HG03469 (cell line): ENCODE measurements around the gene PRDM15.

ENCODE experiments used
- ATAC-seq: cut with Tn5 transposase; IDR thresholded peaks from one replicate; pipeline ENCODE4 v1.9.1; 2021; ENCODE audit warnings: mild to moderate bottlenecking, moderate library complexity, moderate number of reproducible peaks; ENCODE audit not compliant: unreplicated experiment

PRDM15 gene

DNA sequence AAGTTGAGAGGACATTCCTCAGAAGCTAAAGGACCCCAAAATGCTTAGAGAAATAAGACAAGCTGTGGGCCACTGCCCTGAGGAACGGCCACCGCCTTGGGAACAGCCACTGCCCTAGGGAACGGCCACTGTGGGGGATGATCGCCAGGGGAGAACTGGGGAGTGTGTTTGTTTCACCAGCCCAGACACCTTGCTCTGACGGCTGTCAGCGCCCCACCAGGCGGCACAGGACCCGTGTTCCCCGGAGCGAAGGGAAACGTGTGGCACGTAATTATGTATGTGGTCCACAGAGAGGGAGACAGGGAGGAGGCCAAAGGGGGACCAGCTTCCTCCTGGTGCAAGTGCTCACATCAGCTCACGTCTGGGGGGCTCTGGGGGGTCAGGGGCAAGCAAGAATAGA lies 66.5 kb downstream of the PRDM15 start:
- ATAC-seq = no peak

GRCh38 chr21:41810597-41810932 lies 68.6 kb downstream of the PRDM15 start:
- no peak for ATAC-seq

DNA sequence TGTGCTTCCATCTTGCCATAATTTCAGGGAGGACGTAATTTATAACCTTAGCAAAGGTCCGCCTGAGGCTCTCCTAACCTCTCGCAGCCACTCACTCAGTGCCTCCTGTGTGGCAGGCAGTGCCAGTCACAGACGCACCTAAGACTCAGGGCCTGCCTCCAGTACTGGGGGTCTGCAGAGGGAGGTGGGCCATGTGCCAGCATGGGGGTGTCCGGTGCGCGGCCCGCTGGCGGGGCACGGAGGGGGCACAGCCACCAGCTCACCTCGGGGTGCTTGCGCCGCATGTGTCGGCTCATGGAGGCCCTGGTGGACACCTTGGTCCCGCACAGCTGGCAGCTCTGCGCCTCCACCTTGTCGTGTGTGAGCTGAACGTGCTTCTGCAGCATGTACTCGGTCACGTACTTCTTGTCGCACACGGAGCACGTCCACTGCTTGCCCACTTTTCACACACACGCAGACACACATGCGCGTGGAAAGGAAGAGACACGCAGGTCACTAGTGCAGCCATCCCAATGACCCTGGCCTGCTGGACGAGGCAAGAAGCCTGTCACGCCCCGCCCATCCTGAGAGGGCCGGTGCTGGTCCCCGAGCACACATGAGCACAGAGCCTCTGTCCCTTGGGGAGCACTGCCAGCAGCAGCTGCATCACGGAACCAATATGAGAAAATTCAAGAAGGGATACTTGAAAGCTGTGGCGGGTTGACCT lies 69.1 kb downstream of the PRDM15 start:
- ATAC-seq = no peak

- ATAC-seq = no peak
Measured at GRCh38 chr21:41808846-41809245, 70.3 kb downstream of the PRDM15 start.

- no peak for ATAC-seq
Measured at GRCh38 chr21:41808094-41808493, 71.0 kb downstream of the PRDM15 start.

DNA sequence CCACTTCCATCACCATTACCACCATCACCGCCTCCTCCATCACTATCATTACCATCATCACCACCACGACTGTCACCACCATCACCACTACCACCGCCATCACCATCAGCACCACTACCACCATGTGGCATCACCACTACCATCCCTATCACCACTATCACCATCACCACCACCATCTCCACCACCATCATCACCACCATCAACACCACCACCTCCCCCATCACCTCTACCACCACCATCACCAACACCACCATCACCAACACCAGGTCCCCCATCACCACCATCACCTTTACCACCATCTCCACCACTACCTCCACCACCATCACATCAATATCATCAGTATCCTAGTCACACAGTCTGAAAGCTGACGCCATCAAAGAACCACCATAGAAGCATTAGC lies 72.4 kb downstream of the PRDM15 start:
- ATAC-seq = no peak

DNA sequence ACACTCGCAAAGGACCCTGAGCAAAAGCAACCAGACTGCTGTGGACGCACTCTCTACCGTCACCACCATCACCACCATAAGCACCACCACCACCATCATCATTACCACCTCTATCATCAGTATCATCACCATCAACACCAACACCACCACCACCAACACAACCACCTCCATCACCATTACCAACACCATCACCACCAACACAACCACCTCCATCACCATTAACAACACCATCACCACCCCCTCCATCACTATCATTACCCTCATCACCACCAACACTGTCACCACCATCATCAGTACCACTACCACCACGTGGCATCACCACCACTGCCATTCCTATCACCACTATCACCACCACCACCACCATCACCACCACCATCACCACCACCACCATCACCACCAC lies 73.5 kb downstream of the PRDM15 start:
- no peak for ATAC-seq

GRCh38 chr21:41805038-41805437 lies 74.1 kb downstream of the PRDM15 start:
- ATAC-seq = no peak

GRCh38 chr21:41804381-41804780 lies 74.8 kb downstream of the PRDM15 start:
- ATAC-seq = no peak

DNA sequence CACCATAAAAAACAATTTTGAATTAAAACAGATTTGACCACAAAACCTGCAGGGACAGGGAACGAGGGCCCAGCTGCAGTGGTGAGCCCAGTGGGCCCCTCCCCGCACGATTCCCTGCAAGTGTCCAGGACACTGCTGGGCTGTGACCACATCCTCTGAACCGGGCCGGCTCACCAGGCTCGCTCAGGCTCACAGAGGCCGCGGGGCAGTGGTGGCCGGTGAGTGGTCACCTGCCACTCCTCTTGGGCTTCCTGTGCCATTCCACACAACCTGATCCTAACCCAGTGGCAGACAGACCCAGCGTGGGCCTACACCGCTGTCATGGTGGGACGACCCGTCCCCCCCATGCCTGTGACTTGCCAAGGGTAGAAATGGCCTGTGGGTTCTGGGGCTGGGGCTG lies 75.8 kb downstream of the PRDM15 start:
- ATAC-seq = no peak

DNA sequence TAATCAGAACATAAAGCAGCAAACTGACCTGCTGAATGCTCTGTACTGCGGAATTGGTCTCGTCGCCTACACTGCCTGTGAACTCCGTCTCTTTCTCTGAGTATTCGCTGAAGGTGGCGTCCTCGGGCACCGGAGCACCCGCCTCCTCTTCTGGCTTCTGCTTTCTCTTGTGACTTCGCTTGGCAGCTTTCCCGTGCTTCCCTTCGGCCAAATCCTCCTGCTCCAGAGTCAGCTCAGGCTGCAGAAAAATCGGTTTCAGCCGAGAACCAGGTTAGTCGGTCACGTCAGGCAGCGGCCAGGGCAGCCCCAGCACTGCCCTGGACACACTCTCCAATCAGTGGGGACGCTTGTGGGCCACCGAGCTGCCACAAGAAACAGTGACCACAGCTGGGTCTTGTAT lies 76.5 kb downstream of the PRDM15 start:
- no peak for ATAC-seq

DNA sequence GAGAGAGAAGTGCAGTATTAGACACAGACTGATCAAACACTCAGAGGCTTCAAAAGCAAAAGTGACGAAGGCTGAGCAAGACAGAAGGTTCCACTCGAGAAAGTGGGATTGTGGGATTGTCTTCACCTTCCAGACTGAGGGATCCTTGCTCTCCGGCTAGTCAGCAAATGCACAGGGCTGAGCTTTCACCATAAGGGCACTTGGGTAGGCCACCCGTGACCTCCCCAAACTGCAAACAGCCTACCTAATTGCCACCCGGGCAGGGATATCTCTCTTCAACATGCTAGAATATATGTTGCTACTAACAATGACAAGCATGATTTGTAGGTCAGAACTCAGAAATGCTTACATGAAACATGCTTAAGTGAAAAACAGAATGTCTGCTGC lies 77.0 kb downstream of the PRDM15 start:
- ATAC-seq = no peak

DNA sequence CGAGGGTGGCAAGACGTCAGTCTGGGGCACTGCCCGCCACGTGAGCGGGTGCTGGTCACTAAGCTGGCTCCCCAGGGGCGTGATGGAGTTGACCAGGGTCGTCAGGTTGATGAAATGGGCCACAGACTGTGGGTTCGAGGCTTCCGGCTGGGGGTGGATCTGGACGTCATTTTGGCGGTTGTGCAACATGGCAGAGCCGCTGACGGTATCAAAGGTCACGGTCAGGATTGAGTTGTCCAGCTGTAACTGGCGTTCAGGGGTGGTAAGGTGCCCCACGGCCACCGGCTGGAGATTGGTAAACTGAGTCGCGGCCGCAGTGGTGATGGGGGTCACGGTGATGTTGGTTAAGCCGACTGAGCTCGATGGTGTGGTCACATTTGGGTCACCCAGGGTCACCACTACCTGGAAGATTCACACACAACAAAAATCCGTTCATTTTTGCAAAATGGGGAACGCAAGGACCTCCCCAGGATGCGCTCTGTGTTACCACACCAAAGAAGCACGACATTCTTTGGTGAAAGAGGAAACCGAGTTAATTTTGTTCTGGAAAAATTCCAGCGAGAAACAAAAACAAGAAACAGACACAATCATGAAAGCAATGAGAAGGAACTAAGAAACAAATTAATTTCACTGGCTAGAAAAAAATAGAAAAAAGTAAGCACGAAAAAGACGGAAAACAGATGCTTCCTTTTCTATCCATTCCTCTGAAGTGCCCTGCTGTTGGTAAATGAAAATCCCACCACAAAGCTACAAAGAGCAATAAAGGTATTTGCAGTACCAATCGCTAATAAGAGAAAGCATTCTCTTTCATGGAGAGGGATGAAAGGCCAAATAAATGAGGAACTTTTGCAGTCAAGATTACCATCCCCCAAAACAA lies 77.6 kb downstream of the PRDM15 start:
- no peak for ATAC-seq

- ATAC-seq = no peak
Measured at GRCh38 chr21:41800425-41801320, 78.5 kb downstream of the PRDM15 start.

- ATAC-seq = no peak
Measured at GRCh38 chr21:41799763-41800162, 79.4 kb downstream of the PRDM15 start.

- ATAC-seq = no peak
Measured at GRCh38 chr21:41798326-41798725, 80.8 kb downstream of the PRDM15 start.

DNA sequence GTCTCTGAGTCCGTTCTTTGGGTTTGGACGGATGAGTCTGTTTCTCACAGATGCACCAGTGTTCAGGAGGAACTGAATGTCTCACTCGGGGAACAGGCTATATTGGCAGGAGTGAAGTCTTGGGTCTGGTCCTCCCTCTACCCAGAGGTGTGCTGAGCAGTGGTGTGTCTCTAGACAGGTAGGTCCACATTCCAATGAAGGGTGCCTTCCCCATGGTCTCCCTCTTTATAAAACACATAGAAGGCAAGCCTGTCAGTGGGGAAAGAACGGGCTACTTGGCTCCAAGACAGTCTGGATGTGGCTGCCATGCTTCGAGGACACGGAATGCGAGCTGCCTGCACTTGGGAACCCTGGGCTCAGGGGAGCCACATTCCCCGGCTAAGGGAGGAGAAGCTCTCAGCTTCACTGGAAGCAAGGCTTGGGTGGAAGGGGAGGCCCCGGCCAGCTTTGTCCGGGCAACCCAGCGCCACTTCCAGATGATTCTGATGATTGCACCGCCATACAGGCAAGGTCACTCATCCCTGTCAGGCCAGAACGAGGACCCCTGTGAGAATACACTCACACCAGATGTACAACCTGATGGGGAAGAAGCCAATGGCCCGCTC lies 82.6 kb downstream of the PRDM15 start:
- ATAC-seq = no peak

GRCh38 chr21:41795726-41796125 lies 83.4 kb downstream of the PRDM15 start:
- no peak for ATAC-seq

- no peak for ATAC-seq
Measured at GRCh38 chr21:41794600-41794999, 84.5 kb downstream of the PRDM15 start.

DNA sequence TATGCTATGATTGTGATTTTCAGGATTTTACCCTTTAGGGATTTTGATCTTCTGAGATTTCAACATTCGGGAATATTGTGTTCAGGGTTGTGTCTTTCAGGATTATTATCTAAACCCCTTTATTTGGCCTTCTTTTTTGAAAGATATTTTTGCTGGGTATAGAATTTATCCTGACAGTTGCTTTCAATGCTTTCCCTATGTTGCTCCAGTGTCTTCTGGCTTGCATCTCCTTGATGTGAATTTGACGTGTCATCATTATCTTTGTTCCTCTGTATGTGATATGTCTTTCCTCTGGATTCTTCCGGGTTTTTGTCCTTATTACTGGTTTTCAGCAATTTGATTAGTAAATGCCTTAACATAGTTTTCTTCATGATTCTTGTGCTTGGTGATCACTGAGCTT lies 86.4 kb downstream of the PRDM15 start:
- ATAC-seq = no peak

DNA sequence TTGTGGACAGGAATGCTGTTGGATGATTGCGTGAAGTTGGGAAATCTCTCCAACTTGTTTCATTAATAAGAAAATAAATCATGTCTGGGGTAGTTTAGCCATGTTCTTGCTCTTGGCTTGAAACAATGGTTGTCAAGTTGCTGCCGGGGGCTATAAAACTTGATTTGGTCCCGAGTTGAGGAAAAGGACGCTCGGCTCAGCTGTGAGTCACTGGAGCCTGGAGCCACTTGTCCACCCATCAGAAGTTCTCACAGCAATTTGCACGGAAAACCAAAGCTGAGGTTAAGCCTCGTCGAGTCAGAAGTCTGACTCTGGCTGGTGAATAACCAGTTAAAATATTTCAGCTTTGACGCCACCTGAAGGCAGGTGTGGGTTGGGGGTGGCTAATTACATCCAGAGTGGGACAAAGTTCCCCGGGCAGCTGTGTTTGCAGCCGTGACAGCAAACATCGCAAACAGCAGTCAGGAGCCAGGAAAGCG lies 92.6 kb downstream of the PRDM15 start:
- no peak for ATAC-seq
